GM19438 (cell line): ENCODE measurements around the gene ARFRP1.

ENCODE experiments used
- ATAC-seq: cut with Tn5 transposase; IDR thresholded peaks from one replicate; pipeline ENCODE4 v1.9.1; 2021; ENCODE audit warnings: low read depth; ENCODE audit not compliant: unreplicated experiment

Gene ARFRP1

GRCh38 chr20:63707558-63708300 lies at the start of gene ARFRP1, which contains the start of gene ZGPAT:
Gene ARFRP1, minus strand, starts transcription at chr20:63707976. Its CDS starts 885 bp downstream, at chr20:63707091.
Gene ZGPAT, plus strand, starts transcription at chr20:63708039. Its CDS starts 542 bp downstream, at chr20:63708581.
- ATAC-seq, result peak; percentile 57

GRCh38 chr20:63756648-63756991 lies 48.8 kb upstream of the ARFRP1 start:
- no peak for ATAC-seq

- ATAC-seq, result no peak
Measured at GRCh38 chr20:63755933-63756647, 48.3 kb upstream of the ARFRP1 start.

- ATAC-seq, result no peak
Measured at GRCh38 chr20:63754008-63754407, 46.2 kb upstream of the ARFRP1 start.

- no peak for ATAC-seq
Measured at GRCh38 chr20:63753381-63753780, 45.6 kb upstream of the ARFRP1 start.

GRCh38 chr20:63752411-63753101 lies 44.8 kb upstream of the ARFRP1 start:
- no peak for ATAC-seq

- ATAC-seq, result no peak
Measured at GRCh38 chr20:63751471-63752271, 43.9 kb upstream of the ARFRP1 start.

- ATAC-seq, result no peak
Measured at GRCh38 chr20:63750807-63751470, 43.2 kb upstream of the ARFRP1 start.

GRCh38 chr20:63749597-63750508 lies 42.1 kb upstream of the ARFRP1 start:
- no peak for ATAC-seq

GRCh38 chr20:63748934-63749270 lies 41.1 kb upstream of the ARFRP1 start:
- no peak for ATAC-seq

- ATAC-seq, result no peak
Measured at GRCh38 chr20:63748070-63748933, 40.5 kb upstream of the ARFRP1 start.

GRCh38 chr20:63747622-63748069 lies 39.9 kb upstream of the ARFRP1 start:
- no peak for ATAC-seq

- no peak for ATAC-seq
Measured at GRCh38 chr20:63746751-63747315, 39.1 kb upstream of the ARFRP1 start.

- ATAC-seq, result no peak
Measured at GRCh38 chr20:63745961-63746731, 38.4 kb upstream of the ARFRP1 start.

GRCh38 chr20:63745424-63745805 lies 37.6 kb upstream of the ARFRP1 start:
- ATAC-seq, result no peak

GRCh38 chr20:63744574-63745423 lies 37.0 kb upstream of the ARFRP1 start:
- ATAC-seq, result no peak
